ENCODE data around the gene HDDC3. TPM values are rescaled to one million over a fixed set of nuclear protein-coding genes. Genes with fewer than 3 reads are reported as not detected.

HDDC3 gene
- total RNA-seq, 1 experiment from 2014 or later, result 15.9 TPM

GRCh38 chr15:90938261-90938660 is 5.9 kb upstream of the HDDC3 start:
- Histone ChIP-seq H3K9me3 (ENCODE audit: low read length) (no peaks in the 10 kb centered on the region), H3K4me2 (ENCODE audit: low read depth, low read length, poor library complexity, severe bottlenecking) (no peak overlapping the region), H3K27me3 (ENCODE audit: low read length) (no peaks in the 10 kb centered on the region), H3K36me3 (ENCODE audit: insufficient read depth, low read length) (peaks cover 17% of the 10 kb centered on the region), H3K9ac (ENCODE audit: low read length) (no peak overlapping the region), H3K4me1 (ENCODE audit: low read length) (peaks cover 31% of the 10 kb centered on the region), H3K4me3 (ENCODE audit: low read length) (no peak overlapping the region), H4K20me1 (ENCODE audit: insufficient read depth, low read depth, low read length) (no peaks in the 10 kb centered on the region), H3K79me2 (ENCODE audit: low read length) (peaks cover 20% of the 10 kb centered on the region), H3K27ac (ENCODE audit: low read length) (no peak overlapping the region), H3K9me2 (replicated peaks; ENCODE audit: insufficient read depth, low read length) (no peaks in the 10 kb centered on the region), H2AFZ (ENCODE audit: low read length) (no peak overlapping the region)
- no peak for DNase-seq

- Histone ChIP-seq H3K79me2 (ENCODE audit: low read length) (peaks cover 20% of the 10 kb centered on the region), H3K4me2 (ENCODE audit: low read depth, low read length, poor library complexity, severe bottlenecking) (peak overlapping the region; percentile 93), H3K27ac (ENCODE audit: low read length) (no peak overlapping the region), H3K9me3 (ENCODE audit: low read length) (no peaks in the 10 kb centered on the region), H3K4me1 (ENCODE audit: low read length) (peaks cover 40% of the 10 kb centered on the region), H2AFZ (ENCODE audit: low read length) (no peak overlapping the region), H3K9me2 (replicated peaks; ENCODE audit: insufficient read depth, low read length) (no peaks in the 10 kb centered on the region), H3K9ac (ENCODE audit: low read length) (peak overlapping the region; percentile 98), H3K36me3 (ENCODE audit: insufficient read depth, low read length) (peaks cover 17% of the 10 kb centered on the region), H3K27me3 (ENCODE audit: low read length) (no peaks in the 10 kb centered on the region), H3K4me3 (ENCODE audit: low read length) (peak overlapping the region; percentile 94; the same call in 1 of the 2 replicates), H4K20me1 (ENCODE audit: insufficient read depth, low read depth, low read length) (no peaks in the 10 kb centered on the region)
- DNase-seq, result no peak
These were observed 4.5 kb upstream of the HDDC3 start for GRCh38 chr15:90936823-90937222.

- Histone ChIP-seq H3K36me3 (ENCODE audit: insufficient read depth, low read length) (peaks cover 11% of the 10 kb centered on the region), H3K4me3 (ENCODE audit: low read length) (peak within 1 kb of the TSS; percentile 94), H3K4me2 (ENCODE audit: low read depth, low read length, poor library complexity, severe bottlenecking) (peak within 1 kb of the TSS; percentile 93), H3K9me3 (ENCODE audit: low read length) (no peaks in the 10 kb centered on the region), H3K27me3 (ENCODE audit: low read length) (no peaks in the 10 kb centered on the region), H4K20me1 (ENCODE audit: insufficient read depth, low read depth, low read length) (no peaks in the 10 kb centered on the region), H3K9ac (ENCODE audit: low read length) (peak within 1 kb of the TSS; percentile 98), H3K4me1 (ENCODE audit: low read length) (peaks cover 51% of the 10 kb centered on the region), H2AFZ (ENCODE audit: low read length) (peak within 1 kb of the TSS; percentile 92), H3K27ac (ENCODE audit: low read length) (peak within 1 kb of the TSS; percentile 55; the same call in 1 of the 2 replicates), H3K9me2 (replicated peaks; ENCODE audit: insufficient read depth, low read length) (no peaks in the 10 kb centered on the region), H3K79me2 (ENCODE audit: low read length) (peaks cover 26% of the 10 kb centered on the region)
- peak; percentile 98 for DNase-seq
These were observed 2.8 kb upstream of the HDDC3 start, which contains the start of gene UNC45A for GRCh38 chr15:90934949-90935751. Gene UNC45A, plus strand, starts transcription at chr15:90935285. Its CDS starts 40 bp downstream, at chr15:90935325.

- Histone ChIP-seq H3K27ac (ENCODE audit: low read length) (peak overlapping the region; percentile 50; the same call in 1 of the 2 replicates), H4K20me1 (ENCODE audit: insufficient read depth, low read depth, low read length) (no peaks in the 10 kb centered on the region), H3K4me1 (ENCODE audit: low read length) (peaks cover 51% of the 10 kb centered on the region), H3K27me3 (ENCODE audit: low read length) (no peaks in the 10 kb centered on the region), H3K9me2 (replicated peaks; ENCODE audit: insufficient read depth, low read length) (no peaks in the 10 kb centered on the region), H3K9ac (ENCODE audit: low read length) (peak overlapping the region; percentile 98), H3K79me2 (ENCODE audit: low read length) (peaks cover 29% of the 10 kb centered on the region), H3K9me3 (ENCODE audit: low read length) (no peaks in the 10 kb centered on the region), H3K4me2 (ENCODE audit: low read depth, low read length, poor library complexity, severe bottlenecking) (peak overlapping the region; percentile 93), H3K4me3 (ENCODE audit: low read length) (peak overlapping the region; percentile 94), H2AFZ (ENCODE audit: low read length) (no peak overlapping the region; the same call in 1 of the 2 replicates), H3K36me3 (ENCODE audit: insufficient read depth, low read length) (peaks cover 4% of the 10 kb centered on the region)
- DNase-seq, result peak; percentile 96
These were observed 2.1 kb upstream of the HDDC3 start for GRCh38 chr15:90934256-90934948.

- Histone ChIP-seq H3K4me3 (ENCODE audit: low read length) (peak overlapping the region; percentile 87; the same call in 1 of the 2 replicates), H3K4me2 (ENCODE audit: low read depth, low read length, poor library complexity, severe bottlenecking) (peak overlapping the region; percentile 93), H3K4me1 (ENCODE audit: low read length) (peaks cover 61% of the 10 kb centered on the region), H3K79me2 (ENCODE audit: low read length) (peaks cover 37% of the 10 kb centered on the region), H3K9me3 (ENCODE audit: low read length) (no peaks in the 10 kb centered on the region), H3K27me3 (ENCODE audit: low read length) (no peaks in the 10 kb centered on the region), H2AFZ (ENCODE audit: low read length) (peak overlapping the region; percentile 85; the same call in 1 of the 2 replicates), H3K27ac (ENCODE audit: low read length) (peak overlapping the region; percentile 84), H3K36me3 (ENCODE audit: insufficient read depth, low read length) (no peaks in the 10 kb centered on the region), H3K9me2 (replicated peaks; ENCODE audit: insufficient read depth, low read length) (no peaks in the 10 kb centered on the region), H4K20me1 (ENCODE audit: insufficient read depth, low read depth, low read length) (no peaks in the 10 kb centered on the region), H3K9ac (ENCODE audit: low read length) (peak overlapping the region; percentile 98)
- peak; percentile 56 for DNase-seq
These were observed 952 bp upstream of the HDDC3 start for GRCh38 chr15:90933301-90933700.

- Histone ChIP-seq H3K4me3 (ENCODE audit: low read length) (peak overlapping the region; percentile 87), H3K79me2 (ENCODE audit: low read length) (peaks cover 37% of the 10 kb centered on the region), H2AFZ (ENCODE audit: low read length) (peak overlapping the region; percentile 85; the same call in 1 of the 2 replicates), H3K4me1 (ENCODE audit: low read length) (peaks cover 63% of the 10 kb centered on the region), H4K20me1 (ENCODE audit: insufficient read depth, low read depth, low read length) (no peaks in the 10 kb centered on the region), H3K27me3 (ENCODE audit: low read length) (no peaks in the 10 kb centered on the region), H3K9me3 (ENCODE audit: low read length) (no peaks in the 10 kb centered on the region), H3K9me2 (replicated peaks; ENCODE audit: insufficient read depth, low read length) (no peaks in the 10 kb centered on the region), H3K9ac (ENCODE audit: low read length) (peak overlapping the region; percentile 98), H3K4me2 (ENCODE audit: low read depth, low read length, poor library complexity, severe bottlenecking) (peak overlapping the region; percentile 93), H3K27ac (ENCODE audit: low read length) (peak overlapping the region; percentile 84), H3K36me3 (ENCODE audit: insufficient read depth, low read length) (no peaks in the 10 kb centered on the region)
- DNase-seq, result no peak
These were observed 277 bp upstream of the HDDC3 start for GRCh38 chr15:90932660-90932991.

GRCh38 chr15:90931575-90931827 is 848 bp downstream of the HDDC3 start:
- H3K4me3 ChIP-seq (ENCODE audit: low read length), result peak overlapping the region; percentile 87

GRCh38 chr15:90930861-90931574 is 1.3 kb downstream of the HDDC3 start:
- peak; percentile 69 for DNase-seq
- H2AFZ ChIP-seq (ENCODE audit: low read length), result no peak overlapping the region; the same call in 1 of the 2 replicates
- H3K4me1 ChIP-seq (ENCODE audit: low read length), result peaks cover 52% of the 10 kb centered on the region

More at GRCh38 chr15:90931575-90931827, 848 bp downstream of the HDDC3 start:
- peak overlapping the region; percentile 93 for H3K4me2 ChIP-seq (ENCODE audit: low read depth, low read length, poor library complexity, severe bottlenecking)
- no peaks in the 10 kb centered on the region for H3K36me3 ChIP-seq (ENCODE audit: insufficient read depth, low read length)
- no peaks in the 10 kb centered on the region for H3K27me3 ChIP-seq (ENCODE audit: low read length)
- no peaks in the 10 kb centered on the region for H3K9me2 ChIP-seq (replicated peaks; ENCODE audit: insufficient read depth, low read length)
- DNase-seq, result no peak
- H3K9me3 ChIP-seq (ENCODE audit: low read length), result no peaks in the 10 kb centered on the region
- no peak overlapping the region for H2AFZ ChIP-seq (ENCODE audit: low read length)
- H3K79me2 ChIP-seq (ENCODE audit: low read length), result peaks cover 31% of the 10 kb centered on the region
- H4K20me1 ChIP-seq (ENCODE audit: insufficient read depth, low read depth, low read length), result no peaks in the 10 kb centered on the region
- H3K4me1 ChIP-seq (ENCODE audit: low read length), result peaks cover 57% of the 10 kb centered on the region
- peak overlapping the region; percentile 84 for H3K27ac ChIP-seq (ENCODE audit: low read length)
- peak overlapping the region; percentile 98 for H3K9ac ChIP-seq (ENCODE audit: low read length)

More at GRCh38 chr15:90930861-90931574, 1.3 kb downstream of the HDDC3 start:
- peaks cover 26% of the 10 kb centered on the region for H3K79me2 ChIP-seq (ENCODE audit: low read length)
- H4K20me1 ChIP-seq (ENCODE audit: insufficient read depth, low read depth, low read length), result no peaks in the 10 kb centered on the region
- H3K9me2 ChIP-seq (replicated peaks; ENCODE audit: insufficient read depth, low read length), result no peaks in the 10 kb centered on the region
- H3K27me3 ChIP-seq (ENCODE audit: low read length), result no peaks in the 10 kb centered on the region
- peak overlapping the region; percentile 93 for H3K4me2 ChIP-seq (ENCODE audit: low read depth, low read length, poor library complexity, severe bottlenecking)
- H3K9me3 ChIP-seq (ENCODE audit: low read length), result no peaks in the 10 kb centered on the region
- no peaks in the 10 kb centered on the region for H3K36me3 ChIP-seq (ENCODE audit: insufficient read depth, low read length)
- peak overlapping the region; percentile 84 for H3K27ac ChIP-seq (ENCODE audit: low read length)
- H3K9ac ChIP-seq (ENCODE audit: low read length), result peak overlapping the region; percentile 98
- H3K4me3 ChIP-seq (ENCODE audit: low read length), result peak overlapping the region; percentile 87

All from Karpas-422 (cell line).